Calu3 (cell line): Measurements from ENCODE around the gene FBLN2. TPM values are rescaled to one million over a fixed set of nuclear protein-coding genes. Genes with fewer than 3 reads are reported as not detected.

Experiments used
- BruUV-seq: library from RNA; stranded (reverse); fragments of 400-500 nt; replicated peaks from 2 replicates; lab custom pipeline; 2021; lab: Mats Ljungman, UMichigan
- CTCF ChIA-PET: fragments of 300-600 bp; sonication (Branson Sonifier 250); formaldehyde crosslinking; loops from one replicate; lab custom pipeline; 2022; ENCODE audit warnings: antibody characterized with exemption; lab: Charles Lee
- DNase-seq: peaks from one replicate; pipeline ENCODE4 v3.0.0; 2022
- H3K27ac Mint-ChIP-seq: one replicate; pipeline ENCODE4 v1.8.0; 2022; ENCODE audit warnings: mixed read lengths; ENCODE audit not compliant: unreplicated experiment
- H3K27me3 Mint-ChIP-seq: one replicate; pipeline ENCODE4 v1.8.0; 2022; ENCODE audit warnings: mixed read lengths; ENCODE audit not compliant: unreplicated experiment
- H3K36me3 Mint-ChIP-seq: one replicate; pipeline ENCODE4 v1.8.0; 2022; ENCODE audit warnings: mild to moderate bottlenecking, moderate library complexity, mixed read lengths; ENCODE audit not compliant: insufficient read depth, unreplicated experiment
- H3K4me1 Mint-ChIP-seq: one replicate; pipeline ENCODE4 v1.8.0; 2022; ENCODE audit warnings: mild to moderate bottlenecking, low read depth, mixed read lengths; ENCODE audit not compliant: unreplicated experiment
- H3K4me3 Mint-ChIP-seq: one replicate; pipeline ENCODE4 v1.8.0; 2022; ENCODE audit warnings: mild to moderate bottlenecking, low read depth, moderate library complexity, mixed read lengths; ENCODE audit not compliant: unreplicated experiment
- H3K9me3 Mint-ChIP-seq: one replicate; pipeline ENCODE4 v1.8.0; 2022; ENCODE audit warnings: low read depth, mixed read lengths; ENCODE audit not compliant: unreplicated experiment
- CTCF ChIP-seq: fragments of 200-600 bp; IDR thresholded peaks from one replicate; pipeline ENCODE4 v1.8.0; 2022; ENCODE audit warnings: antibody characterized with exemption; ENCODE audit not compliant: unreplicated experiment
- intact Hi-C: fragments of 100-400 bp; cut with micrococcal nuclease; formaldehyde crosslinking; loops from one replicate; pipeline ENCODE4 v1.10.0; 2022; ENCODE audit not compliant: unreplicated experiment
- total RNA-seq: library from RNA; stranded (reverse); gene quantifications from 2 replicates; pipeline ENCODE4 v1.2.3, GENCODE V29; 2022

FBLN2 gene
- total RNA-seq, 1 experiment from 2014 or later: not detected

GRCh38 chr3:13536832-13537231, 12.1 kb upstream of the FBLN2 start:
- Mint-ChIP-seq H3K27me3 (no peaks in the 10 kb centered on the region), H3K36me3 (peaks cover 21% of the 10 kb centered on the region), H3K9me3 (peaks cover 4% of the 10 kb centered on the region), H3K27ac (peak overlapping the region; percentile 19), H3K4me3 (no peak overlapping the region), H3K4me1 (peaks cover 35% of the 10 kb centered on the region)
- DNase-seq: peak; percentile 24
- intact Hi-C loops: no loop called here
- no TSS peak for BruUV-seq
- TF ChIP-seq CTCF: no peak
- CTCF ChIA-PET: no interaction called here

- Mint-ChIP-seq H3K4me3 (no peak overlapping the region), H3K9me3 (peaks cover 4% of the 10 kb centered on the region), H3K27ac (no peak overlapping the region), H3K4me1 (peaks cover 35% of the 10 kb centered on the region), H3K36me3 (peaks cover 21% of the 10 kb centered on the region), H3K27me3 (no peaks in the 10 kb centered on the region)
- intact Hi-C loops: no loop called here
- CTCF ChIA-PET: no interaction called here
- DNase-seq: no peak
- no TSS peak for BruUV-seq
- no peak for TF ChIP-seq CTCF
Measured at GRCh38 chr3:13537244-13537908, 11.5 kb upstream of the FBLN2 start.

- peak; percentile 72 for DNase-seq
- intact Hi-C loops: loop anchor here (2.0 kb wide), 1 partner anchor 13 kb away; no protein-coding TSS in a partner anchor
- BruUV-seq: no TSS peak
- H3K4me3 Mint-ChIP-seq: no peak overlapping the region
- peaks cover 35% of the 10 kb centered on the region for H3K4me1 Mint-ChIP-seq
- H3K27me3 Mint-ChIP-seq: no peaks in the 10 kb centered on the region
- H3K36me3 Mint-ChIP-seq: peaks cover 21% of the 10 kb centered on the region
- peak overlapping the region; percentile 92 for H3K27ac Mint-ChIP-seq
- CTCF ChIA-PET: no interaction called here
- H3K9me3 Mint-ChIP-seq: peaks cover 4% of the 10 kb centered on the region
- TF ChIP-seq CTCF: no peak
Measured at GRCh38 chr3:13537909-13538296, 11.0 kb upstream of the FBLN2 start.

- Mint-ChIP-seq H3K27me3 (no peaks in the 10 kb centered on the region), H3K4me1 (peaks cover 35% of the 10 kb centered on the region), H3K4me3 (no peak overlapping the region), H3K9me3 (peaks cover 4% of the 10 kb centered on the region), H3K36me3 (peaks cover 17% of the 10 kb centered on the region), H3K27ac (peak overlapping the region; percentile 92)
- no peak for DNase-seq
- TF ChIP-seq CTCF: no peak
- intact Hi-C loops: loop anchor here (2.0 kb wide), 1 partner anchor 14 kb away; no protein-coding TSS in a partner anchor
- CTCF ChIA-PET: no interaction called here
- no TSS peak for BruUV-seq
Measured at GRCh38 chr3:13538520-13539291, 10.2 kb upstream of the FBLN2 start.
